Measurements from ENCODE around the gene CALN1.

CALN1 gene

GRCh38 chr7:71851776-71852498, 560.2 kb downstream of the CALN1 start:
- Histone ChIP-seq H4K20me1 (no peaks in the 10 kb centered on the region), H3K4me2 (no peak overlapping the region), H3K9ac (no peak overlapping the region), H3K4me3 (no peak overlapping the region), H3K4me1 (0 out of 20 replicates have a peak, but pooled peaks cover 0 to 10% (median 0%) of the 10 kb centered on the region in 10 experiments), H3K27me3 (no peaks in the 10 kb centered on the region), H3K27ac (no peak overlapping the region), H3K36me3 (no peaks in the 10 kb centered on the region), H3K9me3 (replicated peaks in 1 of 11) (peaks cover 7 to 16% (median 14%) of the 10 kb centered on the region in 11 experiments; a peak in 21 of 22 replicates)
- TF ChIP-seq Cebpa-rat (IDR thresholded peaks at IDR 0.05), result no peak

- H4K20me1 ChIP-seq, result no peaks in the 10 kb centered on the region
- H3K36me3 ChIP-seq, result no peaks in the 10 kb centered on the region
- H3K27me3 ChIP-seq, result no peaks in the 10 kb centered on the region
- peaks cover 9 to 23% (median 16%) of the 10 kb centered on the region in 10 experiments; a peak in 15 of 20 replicates for H3K4me1 ChIP-seq
- no peak overlapping the region for H3K4me2 ChIP-seq
- H3K27ac ChIP-seq, result no peak overlapping the region
- H3K4me3 ChIP-seq, result no peak overlapping the region
- H3K9me3 ChIP-seq (replicated peaks in 1 of 11), result peaks cover 7 to 16% (median 14%) of the 10 kb centered on the region in 11 experiments; a peak in 21 of 22 replicates
- TF ChIP-seq Cebpa-rat (IDR thresholded peaks at IDR 0.05), result no peak
- H3K9ac ChIP-seq, result no peak overlapping the region
Observed at GRCh38 chr7:71846160-71846559, 566.0 kb downstream of the CALN1 start.

GRCh38 chr7:71843676-71844075, 568.5 kb downstream of the CALN1 start:
- no peak overlapping the region for H3K9ac ChIP-seq
- H3K4me2 ChIP-seq, result peak overlapping the region in 10 of 11 experiments; percentile 0 to 52 (median 27); a peak in 14 of 22 replicates
- no peaks in the 10 kb centered on the region for H4K20me1 ChIP-seq
- H3K4me3 ChIP-seq, result no peak overlapping the region
- no peaks in the 10 kb centered on the region for H3K27me3 ChIP-seq
- H3K4me1 ChIP-seq, result peaks cover 9 to 23% (median 16%) of the 10 kb centered on the region in 10 experiments; a peak in 15 of 20 replicates
- H3K9me3 ChIP-seq (replicated peaks in 1 of 11), result peaks cover 7 to 16% (median 14%) of the 10 kb centered on the region in 11 experiments; a peak in 21 of 22 replicates
- no peaks in the 10 kb centered on the region for H3K36me3 ChIP-seq
- no peak overlapping the region; a peak in 1 of 22 replicates for H3K27ac ChIP-seq
- TF ChIP-seq Cebpa-rat (IDR thresholded peaks at IDR 0.05), result no peak

GRCh38 chr7:71842786-71843185, 569.4 kb downstream of the CALN1 start:
- H3K9me3 ChIP-seq (replicated peaks in 1 of 11), result peaks cover 1 to 9% (median 7%) of the 10 kb centered on the region in 11 experiments; a peak in 20 of 22 replicates
- no peak overlapping the region for H3K4me3 ChIP-seq
- H3K9ac ChIP-seq, result no peak overlapping the region
- no peaks in the 10 kb centered on the region for H4K20me1 ChIP-seq
- H3K27me3 ChIP-seq, result no peaks in the 10 kb centered on the region
- peaks cover 9 to 23% (median 16%) of the 10 kb centered on the region in 10 experiments; a peak in 15 of 20 replicates for H3K4me1 ChIP-seq
- H3K27ac ChIP-seq, result no peak overlapping the region
- H3K36me3 ChIP-seq, result no peaks in the 10 kb centered on the region
- TF ChIP-seq Cebpa-rat (IDR thresholded peaks at IDR 0.05), result no peak
- H3K4me2 ChIP-seq, result no peak overlapping the region

GRCh38 chr7:71842381-71842780, 569.8 kb downstream of the CALN1 start:
- Histone ChIP-seq H3K9me3 (replicated peaks in 1 of 11) (peaks cover 0 to 4% (median 4%) of the 10 kb centered on the region in 11 experiments; a peak in 9 of 22 replicates), H3K4me1 (peaks cover 9 to 23% (median 16%) of the 10 kb centered on the region in 10 experiments; a peak in 15 of 20 replicates), H3K9ac (no peak overlapping the region), H3K27me3 (no peaks in the 10 kb centered on the region), H3K4me2 (no peak overlapping the region), H4K20me1 (no peaks in the 10 kb centered on the region), H3K36me3 (no peaks in the 10 kb centered on the region), H3K27ac (no peak overlapping the region), H3K4me3 (no peak overlapping the region)
- no peak for TF ChIP-seq Cebpa-rat (IDR thresholded peaks at IDR 0.05)

GRCh38 chr7:71835056-71835455, 577.1 kb downstream of the CALN1 start:
- H3K9me3 ChIP-seq (replicated peaks in 1 of 11), result no peaks in the 10 kb centered on the region
- TF ChIP-seq Cebpa-rat (IDR thresholded peaks at IDR 0.05), result no peak
- no peaks in the 10 kb centered on the region for H3K36me3 ChIP-seq
- no peaks in the 10 kb centered on the region for H4K20me1 ChIP-seq
- no peak overlapping the region for H3K27ac ChIP-seq
- H3K9ac ChIP-seq, result no peak overlapping the region
- H3K27me3 ChIP-seq, result no peaks in the 10 kb centered on the region
- no peaks in the 10 kb centered on the region for H3K4me1 ChIP-seq
- H3K4me2 ChIP-seq, result no peak overlapping the region
- H3K4me3 ChIP-seq, result no peak overlapping the region

GRCh38 chr7:71829515-71829914, 582.6 kb downstream of the CALN1 start:
- Histone ChIP-seq H3K36me3 (no peaks in the 10 kb centered on the region), H3K4me3 (no peak overlapping the region), H3K9me3 (replicated peaks in 1 of 11) (peaks cover 6 to 14% (median 9%) of the 10 kb centered on the region in 11 experiments; a peak in 16 of 22 replicates), H3K4me1 (no peaks in the 10 kb centered on the region; a peak in 2 of 20 replicates), H3K9ac (no peak overlapping the region), H3K4me2 (no peak overlapping the region), H4K20me1 (no peaks in the 10 kb centered on the region), H3K27ac (no peak overlapping the region), H3K27me3 (no peaks in the 10 kb centered on the region)
- no peak for TF ChIP-seq Cebpa-rat (IDR thresholded peaks at IDR 0.05)

GRCh38 chr7:71828361-71828760, 583.8 kb downstream of the CALN1 start:
- H3K4me2 ChIP-seq, result no peak overlapping the region
- no peak overlapping the region for H3K4me3 ChIP-seq
- H3K9me3 ChIP-seq (replicated peaks in 1 of 11), result peaks cover 6 to 24% (median 15%) of the 10 kb centered on the region in 11 experiments; a peak in 16 of 22 replicates
- H3K9ac ChIP-seq, result no peak overlapping the region
- no peaks in the 10 kb centered on the region for H3K36me3 ChIP-seq
- no peaks in the 10 kb centered on the region for H3K27me3 ChIP-seq
- H3K27ac ChIP-seq, result no peak overlapping the region
- TF ChIP-seq Cebpa-rat (IDR thresholded peaks at IDR 0.05), result no peak
- no peaks in the 10 kb centered on the region for H4K20me1 ChIP-seq
- H3K4me1 ChIP-seq, result no peaks in the 10 kb centered on the region; a peak in 2 of 20 replicates

- no peaks in the 10 kb centered on the region for H3K36me3 ChIP-seq
- no peak overlapping the region for H3K27ac ChIP-seq
- no peaks in the 10 kb centered on the region for H3K27me3 ChIP-seq
- no peak for TF ChIP-seq Cebpa-rat (IDR thresholded peaks at IDR 0.05)
- H4K20me1 ChIP-seq, result no peaks in the 10 kb centered on the region
- no peak overlapping the region for H3K4me2 ChIP-seq
- H3K4me3 ChIP-seq, result no peak overlapping the region
- H3K9ac ChIP-seq, result no peak overlapping the region
- H3K9me3 ChIP-seq (replicated peaks in 1 of 11), result peaks cover 9 to 30% (median 16%) of the 10 kb centered on the region in 11 experiments; a peak in 17 of 22 replicates
- no peaks in the 10 kb centered on the region; a peak in 2 of 20 replicates for H3K4me1 ChIP-seq
Observed at GRCh38 chr7:71826141-71826540, 586.0 kb downstream of the CALN1 start.
